HK-2 (cell line): ENCODE data around the gene BCAS1.
"Not testable (repeated sequence)": the region's sequence is repeated elsewhere in the genome, so short reads cannot be mapped to it uniquely, and the experiment has no call there.

ENCODE experiments used
- DNase-seq: peaks from one replicate; pipeline ENCODE4 v3.0.0-alpha.2; 2018; ENCODE audit not compliant: unreplicated experiment

BCAS1 gene

GRCh38 chr20:54019585-54019984, 50.8 kb downstream of the BCAS1 start:
- no peak for DNase-seq

GRCh38 chr20:54019127-54019526, 51.3 kb downstream of the BCAS1 start:
- no peak for DNase-seq

GRCh38 chr20:54017846-54018245, 52.5 kb downstream of the BCAS1 start:
- no peak for DNase-seq

GRCh38 chr20:54015496-54015895, 54.9 kb downstream of the BCAS1 start:
- DNase-seq = no peak

- no peak for DNase-seq
These were observed 56.0 kb downstream of the BCAS1 start for GRCh38 chr20:54014293-54014926.

GRCh38 chr20:54013471-54013870, 56.9 kb downstream of the BCAS1 start:
- no peak for DNase-seq

GRCh38 chr20:54011346-54011745, 59.0 kb downstream of the BCAS1 start:
- no peak for DNase-seq

GRCh38 chr20:54006216-54006615, 64.2 kb downstream of the BCAS1 start:
- not testable (repeated sequence) for DNase-seq

GRCh38 chr20:54005524-54005923, 64.9 kb downstream of the BCAS1 start:
- DNase-seq = no peak

- DNase-seq = no peak
These were observed 65.9 kb downstream of the BCAS1 start for GRCh38 chr20:54004445-54004844.

GRCh38 chr20:54002741-54003140, 67.7 kb downstream of the BCAS1 start:
- no peak for DNase-seq

- DNase-seq = no peak
These were observed 68.3 kb downstream of the BCAS1 start for GRCh38 chr20:54002056-54002575.

GRCh38 chr20:54000914-54001313, 69.5 kb downstream of the BCAS1 start:
- no peak for DNase-seq

- DNase-seq = no peak
These were observed 70.1 kb downstream of the BCAS1 start for GRCh38 chr20:54000262-54000661.

GRCh38 chr20:53999077-53999476, 71.3 kb downstream of the BCAS1 start:
- no peak for DNase-seq

GRCh38 chr20:53996584-53997486, 73.6 kb downstream of the BCAS1 start:
- DNase-seq = no peak

GRCh38 chr20:53995949-53996348, 74.4 kb downstream of the BCAS1 start:
- DNase-seq = no peak

GRCh38 chr20:53994088-53994487, 76.3 kb downstream of the BCAS1 start:
- DNase-seq = no peak

- no peak for DNase-seq
These were observed 77.1 kb downstream of the BCAS1 start for GRCh38 chr20:53993310-53993709.

- DNase-seq = no peak
These were observed 79.5 kb downstream of the BCAS1 start for GRCh38 chr20:53990768-53991450.

GRCh38 chr20:53990003-53990402, 80.4 kb downstream of the BCAS1 start:
- no peak for DNase-seq

- DNase-seq = no peak
These were observed 81.0 kb downstream of the BCAS1 start for GRCh38 chr20:53989401-53989800.
